Measurements from ENCODE around the gene CHST6. TPM values are rescaled to one million over a fixed set of nuclear protein-coding genes. Genes with fewer than 3 reads are reported as not detected.
"Not testable (repeated sequence)": the region's sequence is repeated elsewhere in the genome, so short reads cannot be mapped to it uniquely, and the experiment has no call there.

The CHST6 gene
- total RNA-seq, 4 donors from 2014 or later = 0.07 TPM; not detected in 3

DNA sequence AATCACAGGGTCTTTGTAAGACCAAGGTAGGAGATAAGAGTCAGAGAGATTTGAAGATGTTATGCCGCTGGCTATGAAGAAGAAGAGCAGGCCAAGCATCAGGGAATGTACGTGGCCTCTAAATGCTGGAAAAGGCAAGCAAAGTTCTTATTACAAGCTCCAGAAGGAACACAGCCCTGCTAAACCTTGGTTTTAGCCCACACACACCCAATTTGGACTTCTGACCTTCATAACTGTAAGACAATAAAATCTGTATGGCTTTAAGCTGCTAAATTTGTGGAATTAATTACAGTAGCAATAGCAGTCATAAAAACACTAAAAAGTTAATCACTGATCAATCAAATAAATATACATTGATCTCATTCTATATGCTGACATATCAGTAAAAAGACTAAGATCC is 36.8 kb downstream of the CHST6 start:
- H3K9me3 ChIP-seq = no peaks in the 10 kb centered on the region
- no peak for DNase-seq
- ATAC-seq = no peak
- H3K4me1 ChIP-seq = peaks cover 0 to 10% of the 10 kb centered on the region in 2 donors
- no peaks in the 10 kb centered on the region for H3K27me3 ChIP-seq
- in situ Hi-C loops (cut with MboI; ENCODE audit: low sequenced_read_pairs in 4 of 4) (loop anchor here in 2 of 4 donors (25.0 kb wide), 2 partner anchors 179 to 1729 kb away; partner anchors contain the start of genes KARS1 (in 1 of the 2), MON1B (in 1 of the 2), SYCE1L (in 1 of the 2) and TERF2IP (in 1 of the 2)), intact Hi-C loops (cut with DNase I; ENCODE audit: low total_unique reads) (no loop called here)
- H3K4me3 ChIP-seq = no peak overlapping the region
- TF ChIP-seq POLR2A (IDR thresholded peaks at IDR 0.05) = no peak
- TF ChIP-seq, protein P1, sequence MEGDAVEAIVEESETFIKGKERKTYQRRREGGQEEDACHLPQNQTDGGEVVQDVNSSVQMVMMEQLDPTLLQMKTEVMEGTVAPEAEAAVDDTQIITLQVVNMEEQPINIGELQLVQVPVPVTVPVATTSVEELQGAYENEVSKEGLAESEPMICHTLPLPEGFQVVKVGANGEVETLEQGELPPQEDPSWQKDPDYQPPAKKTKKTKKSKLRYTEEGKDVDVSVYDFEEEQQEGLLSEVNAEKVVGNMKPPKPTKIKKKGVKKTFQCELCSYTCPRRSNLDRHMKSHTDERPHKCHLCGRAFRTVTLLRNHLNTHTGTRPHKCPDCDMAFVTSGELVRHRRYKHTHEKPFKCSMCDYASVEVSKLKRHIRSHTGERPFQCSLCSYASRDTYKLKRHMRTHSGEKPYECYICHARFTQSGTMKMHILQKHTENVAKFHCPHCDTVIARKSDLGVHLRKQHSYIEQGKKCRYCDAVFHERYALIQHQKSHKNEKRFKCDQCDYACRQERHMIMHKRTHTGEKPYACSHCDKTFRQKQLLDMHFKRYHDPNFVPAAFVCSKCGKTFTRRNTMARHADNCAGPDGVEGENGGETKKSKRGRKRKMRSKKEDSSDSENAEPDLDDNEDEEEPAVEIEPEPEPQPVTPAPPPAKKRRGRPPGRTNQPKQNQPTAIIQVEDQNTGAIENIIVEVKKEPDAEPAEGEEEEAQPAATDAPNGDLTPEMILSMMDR (IDR thresholded peaks at IDR 0.05 in 4 of 5, conservative IDR thresholded peaks at IDR 0.05 in 1 of 5) = no peak
- no peak overlapping the region for H3K27ac ChIP-seq
- H3K36me3 ChIP-seq = no peaks in the 10 kb centered on the region

DNA sequence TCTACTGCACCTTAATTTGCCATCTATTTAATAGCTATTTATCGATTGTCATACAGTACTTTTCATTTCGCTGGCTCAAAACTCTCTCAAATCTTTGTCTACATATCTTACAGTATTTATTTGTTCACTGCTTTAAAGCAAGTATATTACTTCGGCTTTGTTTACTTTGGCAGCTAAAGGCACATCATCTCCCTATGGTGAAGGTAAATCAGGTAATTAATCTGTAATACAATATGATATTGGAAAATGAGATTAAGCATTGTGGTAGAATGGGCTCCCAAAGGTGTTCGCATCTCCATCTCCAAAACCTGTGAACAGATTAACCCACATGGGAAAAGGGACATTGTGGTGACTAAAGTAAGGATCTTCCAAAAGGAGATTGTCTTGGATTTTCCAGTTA is 37.2 kb downstream of the CHST6 start:
- Histone ChIP-seq H3K4me1 (peaks cover 0 to 10% of the 10 kb centered on the region in 2 donors), H3K36me3 (no peaks in the 10 kb centered on the region), H3K27ac (no peak overlapping the region), H3K9me3 (no peaks in the 10 kb centered on the region), H3K27me3 (no peaks in the 10 kb centered on the region), H3K4me3 (no peak overlapping the region)
- intact Hi-C loops (cut with DNase I; ENCODE audit: low total_unique reads) (no loop called here), in situ Hi-C loops (cut with MboI; ENCODE audit: low sequenced_read_pairs in 4 of 4) (loop anchor here in 2 of 4 donors (25.0 kb wide), 2 partner anchors 179 to 1729 kb away; partner anchors contain the start of genes KARS1 (in 1 of the 2), MON1B (in 1 of the 2), SYCE1L (in 1 of the 2) and TERF2IP (in 1 of the 2))
- no peak for ATAC-seq
- no peak for DNase-seq
- TF ChIP-seq POLR2A (IDR thresholded peaks at IDR 0.05) = no peak

DNA sequence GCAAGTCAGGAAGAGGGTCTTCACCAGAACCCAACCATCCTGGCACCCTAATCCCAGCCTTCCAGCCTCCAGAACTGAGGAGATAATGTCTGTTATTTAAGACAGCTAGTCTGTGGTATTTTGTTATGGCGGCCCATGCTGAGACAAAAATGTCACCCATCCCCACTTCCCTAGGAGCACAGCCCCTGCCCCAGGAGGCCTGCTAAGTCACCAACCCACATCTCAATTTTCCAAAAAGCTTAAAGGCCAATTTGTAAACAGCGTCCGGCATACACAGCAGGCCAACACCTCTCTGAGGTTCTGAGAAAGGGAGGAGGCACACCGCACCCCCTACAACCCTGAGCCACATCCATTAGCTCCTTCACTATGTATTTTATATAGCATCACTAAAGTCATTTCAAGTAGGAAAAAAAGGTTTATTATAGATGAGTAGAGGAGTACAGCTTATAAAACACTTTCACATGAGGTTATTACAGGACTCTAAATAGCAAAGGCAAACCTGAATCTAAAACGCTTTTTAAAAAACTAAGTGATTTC is 37.7 kb downstream of the CHST6 start:
- in situ Hi-C loops (cut with MboI; ENCODE audit: low sequenced_read_pairs in 4 of 4) = loop anchor here in 2 of 4 donors (25.0 kb wide), 2 partner anchors 180 to 1730 kb away; partner anchors contain the start of genes KARS1 (in 1 of the 2), MON1B (in 1 of the 2), SYCE1L (in 1 of the 2) and TERF2IP (in 1 of the 2)
- no peak for DNase-seq
- intact Hi-C loops (cut with DNase I; ENCODE audit: low total_unique reads) = no loop called here

DNA sequence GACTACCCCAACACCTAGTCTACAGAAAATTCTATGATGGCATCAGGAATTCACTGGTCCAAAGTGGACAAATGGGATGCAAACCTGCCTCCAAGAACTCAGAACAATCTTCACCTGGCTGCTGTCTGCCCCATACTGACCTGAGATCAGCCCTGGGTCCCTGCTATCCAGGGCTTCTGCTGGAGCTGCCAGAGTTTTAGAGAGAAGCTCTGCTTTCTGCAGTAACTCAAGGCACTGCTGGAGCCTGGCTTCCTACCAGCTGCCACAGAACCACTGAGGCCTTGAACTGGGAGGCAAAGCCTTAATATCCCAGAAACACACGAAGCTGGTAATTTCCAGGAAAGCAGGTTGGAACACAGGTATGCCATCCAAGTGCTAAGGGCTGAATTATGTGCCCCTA is 38.3 kb downstream of the CHST6 start:
- TF ChIP-seq POLR2A (IDR thresholded peaks at IDR 0.05) = no peak
- TF ChIP-seq, protein P1 (IDR thresholded peaks at IDR 0.05 in 4 of 5, conservative IDR thresholded peaks at IDR 0.05 in 1 of 5) = no peak
- H3K27ac ChIP-seq = no peak overlapping the region
- in situ Hi-C loops (cut with MboI; ENCODE audit: low sequenced_read_pairs in 4 of 4) (loop anchor here in 2 of 4 donors (25.0 kb wide), 2 partner anchors 180 to 1730 kb away; partner anchors contain the start of genes KARS1 (in 1 of the 2), MON1B (in 1 of the 2), SYCE1L (in 1 of the 2) and TERF2IP (in 1 of the 2)), intact Hi-C loops (cut with DNase I; ENCODE audit: low total_unique reads) (no loop called here)
- no peaks in the 10 kb centered on the region for H3K9me3 ChIP-seq
- H3K4me3 ChIP-seq = no peak overlapping the region
- H3K27me3 ChIP-seq = no peaks in the 10 kb centered on the region
- ATAC-seq (no peak), DNase-seq (no peak)
- peaks cover 0 to 5% of the 10 kb centered on the region in 2 donors for H3K4me1 ChIP-seq
- H3K36me3 ChIP-seq = no peaks in the 10 kb centered on the region

More for the DNA sequence above, 37.7 kb downstream of the CHST6 start:
- peaks cover 0 to 5% of the 10 kb centered on the region in 2 donors for H3K4me1 ChIP-seq
- no peaks in the 10 kb centered on the region for H3K27me3 ChIP-seq
- TF ChIP-seq, protein P1 (IDR thresholded peaks at IDR 0.05 in 4 of 5, conservative IDR thresholded peaks at IDR 0.05 in 1 of 5) = no peak
- no peak for TF ChIP-seq POLR2A (IDR thresholded peaks at IDR 0.05)
- H3K4me3 ChIP-seq = no peak overlapping the region
- H3K9me3 ChIP-seq = no peaks in the 10 kb centered on the region
- H3K27ac ChIP-seq = no peak overlapping the region
- H3K36me3 ChIP-seq = no peaks in the 10 kb centered on the region
- ATAC-seq = no peak

DNA sequence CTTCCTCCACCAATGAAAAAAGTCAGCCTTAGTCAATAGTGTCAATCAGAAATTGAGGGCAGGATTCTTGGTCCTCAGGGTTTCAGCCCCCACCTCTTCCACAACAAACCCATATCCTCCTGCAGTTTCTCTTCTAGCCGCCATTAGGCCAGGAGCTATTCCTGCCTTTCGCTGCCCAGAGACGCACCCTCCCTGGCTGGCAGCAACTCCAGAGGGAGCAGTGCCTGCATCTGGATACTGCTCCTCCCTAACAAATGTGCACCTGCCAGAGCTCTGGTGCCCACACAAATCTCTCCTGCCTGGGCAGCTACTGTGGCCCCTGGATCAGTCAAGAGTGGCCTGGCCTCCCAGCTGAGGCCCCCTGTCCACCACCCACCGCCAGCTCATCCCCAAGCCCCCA is 38.8 kb downstream of the CHST6 start:
- in situ Hi-C loops (cut with MboI; ENCODE audit: low sequenced_read_pairs in 4 of 4) = loop anchor here in 2 of 4 donors (25.0 kb wide), 2 partner anchors 181 to 1731 kb away; partner anchors contain the start of genes KARS1 (in 1 of the 2), MON1B (in 1 of the 2), SYCE1L (in 1 of the 2) and TERF2IP (in 1 of the 2)
- H3K4me1 ChIP-seq; ATAC-seq; intact Hi-C loops (cut with DNase I; ENCODE audit: low total_unique reads); DNase-seq; H3K4me3 ChIP-seq; H3K27me3 ChIP-seq; H3K36me3 ChIP-seq; H3K9me3 ChIP-seq; H3K27ac ChIP-seq: not testable (repeated sequence)
